Measurements from ENCODE around the gene SPECC1L. TPM values are rescaled to one million over a fixed set of nuclear protein-coding genes. Genes with fewer than 3 reads are reported as not detected.

SPECC1L gene
- total RNA-seq, 1 donor from 2014 or later, result 92.9 TPM

- DNase-seq (ENCODE audit: low spot score), result no peak
Observed at GRCh38 chr22:24323695-24324094, 53.1 kb downstream of the SPECC1L start.

GRCh38 chr22:24324137-24324536 lies 53.5 kb downstream of the SPECC1L start:
- no peak for DNase-seq (ENCODE audit: low spot score)

GRCh38 chr22:24325105-24325757 lies 54.6 kb downstream of the SPECC1L start:
- no peak for DNase-seq (ENCODE audit: low spot score)

GRCh38 chr22:24326266-24326665 lies 55.6 kb downstream of the SPECC1L start:
- DNase-seq (ENCODE audit: low spot score), result no peak

GRCh38 chr22:24327832-24328231 lies 57.2 kb downstream of the SPECC1L start:
- no peak for DNase-seq (ENCODE audit: low spot score)

- DNase-seq (ENCODE audit: low spot score), result no peak
Observed at GRCh38 chr22:24329453-24329852, 58.8 kb downstream of the SPECC1L start.

- no peak for DNase-seq (ENCODE audit: low spot score)
Observed at GRCh38 chr22:24330636-24331035, 60.0 kb downstream of the SPECC1L start.

- DNase-seq (ENCODE audit: low spot score), result no peak
Observed at GRCh38 chr22:24331468-24332440, 61.1 kb downstream of the SPECC1L start.

- DNase-seq (ENCODE audit: low spot score), result no peak
Observed at GRCh38 chr22:24333301-24333700, 62.7 kb downstream of the SPECC1L start.

GRCh38 chr22:24335496-24335895 lies 64.9 kb downstream of the SPECC1L start:
- DNase-seq (ENCODE audit: low spot score), result no peak

GRCh38 chr22:24337894-24338645 lies 67.4 kb downstream of the SPECC1L start:
- DNase-seq (ENCODE audit: low spot score), result no peak

- no peak for DNase-seq (ENCODE audit: low spot score)
Observed at GRCh38 chr22:24338726-24339451, 68.3 kb downstream of the SPECC1L start.

- no peak for DNase-seq (ENCODE audit: low spot score)
Observed at GRCh38 chr22:24339452-24339747, 68.8 kb downstream of the SPECC1L start.

GRCh38 chr22:24341627-24342026 lies 71.0 kb downstream of the SPECC1L start:
- no peak for DNase-seq (ENCODE audit: low spot score)

- no peak for DNase-seq (ENCODE audit: low spot score)
Observed at GRCh38 chr22:24350627-24351026, 80.0 kb downstream of the SPECC1L start.

- DNase-seq (ENCODE audit: low spot score), result no peak
Observed at GRCh38 chr22:24353121-24353520, 82.5 kb downstream of the SPECC1L start.

GRCh38 chr22:24355574-24355973 lies 84.9 kb downstream of the SPECC1L start:
- no peak for DNase-seq (ENCODE audit: low spot score)

- no peak for DNase-seq (ENCODE audit: low spot score)
Observed at GRCh38 chr22:24357547-24357946, 86.9 kb downstream of the SPECC1L start.

GRCh38 chr22:24358105-24358836 lies 87.6 kb downstream of the SPECC1L start:
- DNase-seq (ENCODE audit: low spot score), result no peak

GRCh38 chr22:24359452-24360120 lies 89.0 kb downstream of the SPECC1L start:
- no peak for DNase-seq (ENCODE audit: low spot score)
